HG02763 (cell line): Measurements from ENCODE around the gene CDC42EP4.
"Not testable (repeated sequence)": the region's sequence is repeated elsewhere in the genome, so short reads cannot be mapped to it uniquely, and the experiment has no call there.

Experiments used
- ATAC-seq: cut with Tn5 transposase; IDR thresholded peaks from one replicate; pipeline ENCODE4 v1.9.1; 2021; ENCODE audit warnings: mild to moderate bottlenecking, moderate library complexity; ENCODE audit not compliant: unreplicated experiment

The CDC42EP4 gene

DNA sequence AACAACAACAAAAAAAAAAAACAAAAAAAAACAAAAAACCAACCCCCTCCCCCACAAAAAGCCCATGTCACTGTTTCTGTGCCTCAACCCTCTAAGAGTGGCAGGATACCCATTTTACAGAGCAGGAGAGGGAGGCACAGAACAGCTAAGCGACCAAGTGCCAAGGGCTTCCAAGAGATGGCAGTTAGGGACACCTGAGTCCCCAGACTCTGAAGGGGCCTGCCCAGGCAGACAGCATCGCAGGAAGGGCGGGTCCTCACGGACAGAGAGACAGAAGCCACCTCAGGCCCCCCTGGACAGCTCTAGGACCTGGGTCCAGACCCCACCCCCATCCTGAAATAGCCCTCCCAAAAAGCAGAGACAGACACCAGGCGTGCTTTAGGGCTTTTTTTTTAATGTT lies 28.6 kb downstream of the CDC42EP4 start:
- no peak for ATAC-seq

DNA sequence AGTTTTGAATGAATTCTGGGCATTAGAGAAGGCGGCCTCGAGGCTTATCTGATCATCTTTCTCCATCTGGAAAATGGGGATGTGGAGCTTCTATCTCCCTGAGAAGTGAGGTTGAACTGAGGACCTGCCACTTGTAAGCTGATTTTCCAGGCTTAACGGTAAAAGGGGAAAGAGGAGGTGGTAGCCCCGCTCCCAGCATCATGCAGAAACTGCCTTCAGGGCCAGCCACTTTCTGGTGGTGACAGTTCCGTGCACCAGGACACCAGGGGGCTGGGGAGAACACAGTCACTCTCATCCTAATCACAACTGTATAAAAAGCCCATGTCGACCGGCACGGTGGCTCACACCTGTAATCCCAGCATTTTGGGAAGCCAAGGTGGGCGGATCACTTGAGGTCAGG lies 29.2 kb downstream of the CDC42EP4 start:
- ATAC-seq, result no peak

DNA sequence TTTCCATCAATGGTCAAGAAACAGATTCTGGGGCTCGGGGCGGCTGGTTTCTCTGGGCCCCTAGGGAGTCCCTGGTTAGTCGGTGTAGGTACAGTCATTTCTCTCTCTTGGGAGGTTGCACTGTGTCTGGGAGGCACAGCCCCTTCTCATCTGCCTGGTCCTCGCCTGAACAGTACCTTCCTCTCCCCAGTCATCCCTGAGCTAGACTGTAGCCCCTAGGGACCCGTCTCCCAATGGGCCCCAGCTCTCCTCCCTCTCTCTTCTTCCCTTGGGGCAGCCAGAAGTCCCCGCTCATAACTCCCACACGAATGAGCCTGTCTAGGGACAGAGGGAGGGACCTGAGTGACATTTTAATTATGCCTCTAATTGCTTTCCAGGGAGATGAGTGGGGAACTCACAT lies 29.9 kb downstream of the CDC42EP4 start:
- peak; percentile 84 for ATAC-seq

DNA sequence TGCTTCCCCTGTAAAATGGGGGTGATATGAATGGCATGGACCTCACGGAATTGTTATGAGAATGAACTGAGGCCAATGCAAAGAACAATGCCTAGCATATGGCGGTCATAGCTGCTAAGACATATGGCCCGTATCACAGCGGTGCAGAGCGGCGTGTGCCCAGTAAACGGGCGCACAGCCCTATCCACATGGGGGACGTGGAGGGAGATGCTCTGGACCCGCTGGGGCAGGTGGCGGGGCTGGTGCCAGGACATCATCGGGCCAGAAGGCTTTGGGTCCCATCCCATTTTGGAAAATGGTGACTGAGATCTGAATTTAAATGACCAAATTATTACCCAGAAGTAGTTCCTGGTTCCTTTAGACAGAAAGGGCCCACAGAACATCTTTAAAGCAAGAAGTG lies 31.6 kb downstream of the CDC42EP4 start:
- ATAC-seq, result no peak

DNA sequence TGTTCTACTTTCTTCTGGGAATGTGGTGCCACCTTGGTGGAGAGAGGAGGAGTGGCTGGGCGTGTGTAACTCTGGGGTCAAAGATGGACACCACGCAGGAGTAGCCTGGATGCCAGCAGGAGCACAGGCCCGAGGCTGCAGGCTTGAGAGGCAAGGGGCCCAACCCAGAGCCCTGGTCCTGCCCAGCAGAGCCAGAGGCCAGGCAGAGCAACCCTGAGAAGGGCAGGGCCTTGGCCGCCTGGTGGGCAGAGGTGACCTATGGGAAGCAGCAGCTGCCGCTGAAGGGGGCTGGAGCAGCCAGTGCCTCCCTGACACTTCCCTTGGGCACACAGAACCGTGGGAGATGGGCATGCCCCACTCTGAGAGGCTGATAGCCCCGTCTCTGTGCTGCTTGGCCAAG lies 32.1 kb downstream of the CDC42EP4 start:
- no peak for ATAC-seq

DNA sequence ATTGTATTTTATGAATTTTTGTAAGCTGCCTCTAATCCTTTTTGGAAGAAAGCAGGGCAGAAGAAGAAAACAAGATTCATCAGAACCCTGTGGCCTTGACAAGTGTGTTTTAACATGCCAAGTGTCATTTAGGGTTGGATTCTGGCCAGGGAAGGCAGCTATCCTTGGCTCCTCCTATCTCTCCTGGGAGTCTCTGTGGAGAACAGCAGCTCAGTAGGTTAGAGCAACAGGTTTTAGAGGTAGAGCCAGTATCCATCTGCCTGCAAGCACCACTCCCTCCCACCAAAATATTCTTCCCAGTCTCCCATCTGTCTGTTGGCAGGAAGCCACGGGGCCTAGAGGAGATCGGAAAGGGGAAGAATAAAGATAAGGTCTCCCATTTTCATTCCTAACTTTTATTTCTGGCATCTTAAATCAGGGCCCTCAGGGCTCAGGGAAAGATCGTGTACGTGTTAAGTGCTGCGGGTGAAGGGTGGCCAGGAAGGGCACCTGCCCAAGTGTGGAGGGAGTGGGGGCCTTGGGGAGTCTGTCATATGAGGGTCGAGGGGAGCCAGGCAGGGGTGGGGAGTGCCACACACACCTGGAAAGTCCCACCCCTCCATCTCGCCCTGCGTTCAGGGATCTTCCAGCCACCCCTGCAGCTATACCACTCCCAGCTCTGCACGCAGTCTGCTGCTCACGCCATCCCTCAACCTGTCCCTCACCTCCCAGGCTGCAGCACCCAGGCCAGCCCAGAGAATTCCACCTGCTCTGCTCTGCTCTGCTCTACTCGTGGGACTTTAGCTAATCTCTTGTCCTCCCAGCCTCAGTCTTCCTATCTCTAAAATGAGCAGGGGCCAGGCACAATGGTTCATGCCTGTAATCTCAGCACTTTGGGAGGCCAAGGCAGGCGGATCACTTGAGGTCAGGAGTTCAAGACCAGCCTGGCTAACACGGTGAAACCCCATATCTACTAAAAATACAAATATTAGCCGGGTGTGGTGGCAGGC lies 33.0 kb downstream of the CDC42EP4 start:
- no peak for ATAC-seq

DNA sequence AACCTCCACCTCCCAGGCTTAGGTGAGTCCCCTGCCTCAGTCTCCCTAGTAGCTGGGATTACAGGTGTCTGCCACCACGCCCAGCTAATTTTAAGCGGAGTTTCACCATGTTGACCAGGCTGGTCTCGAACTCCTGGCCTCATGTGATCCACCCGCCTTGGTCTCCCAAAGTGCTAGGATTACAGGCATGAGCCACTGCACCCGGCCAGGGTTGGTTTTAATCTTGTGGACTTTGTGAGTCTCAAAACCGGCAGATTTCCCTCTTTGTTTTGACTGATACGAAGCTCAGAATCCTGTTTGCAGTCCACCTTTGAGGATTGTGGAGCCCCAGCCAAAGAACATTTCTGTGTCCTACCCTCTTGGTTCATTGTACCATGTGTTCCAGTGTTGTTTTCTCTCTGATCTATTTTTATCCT lies 33.7 kb downstream of the CDC42EP4 start:
- no peak for ATAC-seq

DNA sequence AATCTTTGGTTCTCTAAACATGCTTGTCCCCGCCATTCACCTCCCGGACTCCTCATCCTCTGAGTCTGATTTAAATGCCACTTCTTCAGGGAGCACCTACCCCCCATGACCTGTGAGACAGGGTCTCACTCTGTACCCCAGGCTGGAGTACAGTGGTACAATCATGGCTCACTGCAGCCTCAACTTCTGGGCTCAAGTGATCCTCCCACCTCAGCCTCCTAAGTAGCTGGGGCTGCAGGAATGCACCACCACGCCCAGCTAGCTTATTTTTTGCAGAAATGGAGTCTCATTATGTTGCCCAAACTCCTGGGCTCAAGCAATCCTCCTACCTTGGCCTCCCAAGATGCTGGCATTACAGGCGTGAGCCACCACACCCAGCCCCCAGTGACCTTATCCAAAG lies 37.3 kb downstream of the CDC42EP4 start:
- ATAC-seq, result no peak

DNA sequence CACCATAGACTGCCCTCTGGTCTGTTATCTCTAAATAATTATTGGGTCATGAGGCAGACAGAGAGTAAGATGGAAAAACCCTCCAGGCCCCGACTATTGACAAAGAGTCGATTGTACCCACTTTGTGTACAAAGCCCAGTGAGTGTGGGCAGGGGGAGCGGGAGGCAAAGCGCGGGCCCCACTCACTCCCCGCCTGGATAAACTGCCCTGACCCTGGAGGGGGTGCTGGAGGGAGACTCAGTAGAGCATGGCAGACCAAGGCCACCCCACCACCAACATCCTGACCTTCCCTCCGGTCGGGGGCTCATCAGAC lies 38.9 kb downstream of the CDC42EP4 start:
- ATAC-seq, result no peak

DNA sequence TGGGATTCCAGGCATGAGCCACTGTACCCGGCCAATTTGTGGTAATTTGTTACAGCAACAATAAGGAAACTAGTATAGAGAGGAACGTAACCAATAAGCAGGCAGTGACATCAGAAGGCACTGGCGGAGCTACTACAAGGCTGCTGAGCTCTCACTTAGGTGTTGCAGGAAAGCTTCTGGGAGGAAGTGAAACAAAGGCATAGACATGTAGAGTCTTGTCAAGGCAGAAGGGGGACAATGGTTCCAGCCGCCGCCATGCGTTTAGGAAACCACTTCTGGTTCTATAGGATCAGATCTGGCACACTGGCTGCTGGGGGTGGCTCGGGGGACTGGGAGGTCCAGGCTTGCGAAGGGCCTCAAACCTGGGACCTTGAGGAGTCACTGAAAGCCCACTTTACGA lies 40.7 kb downstream of the CDC42EP4 start:
- ATAC-seq, result peak; percentile 91

DNA sequence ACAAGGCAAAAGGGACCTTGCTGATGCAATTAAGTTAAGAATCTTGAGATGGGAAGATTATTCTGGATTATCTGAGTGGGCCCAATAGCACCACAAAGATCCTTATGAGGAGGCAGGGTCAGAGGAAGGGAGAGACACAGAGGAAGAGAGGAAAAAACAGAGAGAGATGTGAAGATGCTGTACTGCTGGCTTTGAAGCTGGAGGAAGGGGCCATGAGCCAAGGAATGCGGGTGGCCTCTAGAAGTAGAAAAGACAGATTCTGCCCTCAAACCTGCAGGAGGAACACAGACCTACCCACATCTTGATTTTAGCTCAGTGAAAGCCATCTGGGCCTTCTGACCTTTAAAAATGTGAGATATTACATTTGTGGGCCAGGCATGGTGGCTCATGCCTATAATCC lies 42.0 kb downstream of the CDC42EP4 start:
- no peak for ATAC-seq

DNA sequence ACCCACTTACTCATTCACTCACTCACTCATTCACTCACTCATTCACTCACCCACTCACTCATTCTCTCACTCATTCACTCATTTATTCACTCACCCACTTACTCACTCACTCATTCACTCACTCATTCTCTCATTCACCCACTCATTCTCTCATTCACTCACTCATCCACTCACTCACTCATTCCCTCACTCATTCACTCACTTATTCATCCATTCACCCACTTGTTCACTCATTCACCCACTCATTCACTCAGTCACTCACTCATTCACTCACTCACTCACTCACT lies 42.5 kb downstream of the CDC42EP4 start:
- ATAC-seq, result no peak

DNA sequence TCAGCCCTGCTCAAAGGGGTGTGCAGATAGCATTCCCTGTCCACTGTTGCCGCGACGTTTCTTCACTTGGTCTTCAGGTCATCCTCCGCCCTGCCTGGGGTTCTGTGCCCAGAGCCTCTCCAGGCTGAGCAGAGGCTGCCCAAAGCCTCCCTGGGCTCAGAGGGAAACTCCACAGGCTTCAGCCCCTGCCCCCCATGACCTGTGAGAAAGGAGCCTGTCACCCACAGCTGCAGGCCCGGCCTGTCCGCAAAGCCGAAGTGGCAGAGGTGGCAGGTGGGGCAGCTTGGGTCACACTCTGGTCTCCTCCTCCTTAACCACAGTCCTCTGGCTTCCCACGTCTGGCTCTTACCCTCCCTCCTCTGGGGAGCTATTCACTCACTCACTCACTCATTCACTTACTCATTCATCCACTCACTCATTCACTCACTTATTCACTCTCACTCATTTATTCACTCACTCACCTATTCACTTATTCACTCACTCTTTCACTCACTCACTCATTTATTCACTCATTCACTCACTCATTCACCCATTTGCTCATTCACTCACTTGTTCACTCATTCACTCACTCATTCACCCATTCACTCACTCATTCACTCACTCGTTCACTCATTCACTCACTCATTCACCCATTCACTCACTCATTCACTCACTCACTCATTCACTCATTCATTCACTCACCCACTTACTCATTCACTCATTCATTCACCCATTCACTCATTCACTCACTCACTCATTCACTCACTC lies 43.0 kb downstream of the CDC42EP4 start:
- ATAC-seq, result no peak

DNA sequence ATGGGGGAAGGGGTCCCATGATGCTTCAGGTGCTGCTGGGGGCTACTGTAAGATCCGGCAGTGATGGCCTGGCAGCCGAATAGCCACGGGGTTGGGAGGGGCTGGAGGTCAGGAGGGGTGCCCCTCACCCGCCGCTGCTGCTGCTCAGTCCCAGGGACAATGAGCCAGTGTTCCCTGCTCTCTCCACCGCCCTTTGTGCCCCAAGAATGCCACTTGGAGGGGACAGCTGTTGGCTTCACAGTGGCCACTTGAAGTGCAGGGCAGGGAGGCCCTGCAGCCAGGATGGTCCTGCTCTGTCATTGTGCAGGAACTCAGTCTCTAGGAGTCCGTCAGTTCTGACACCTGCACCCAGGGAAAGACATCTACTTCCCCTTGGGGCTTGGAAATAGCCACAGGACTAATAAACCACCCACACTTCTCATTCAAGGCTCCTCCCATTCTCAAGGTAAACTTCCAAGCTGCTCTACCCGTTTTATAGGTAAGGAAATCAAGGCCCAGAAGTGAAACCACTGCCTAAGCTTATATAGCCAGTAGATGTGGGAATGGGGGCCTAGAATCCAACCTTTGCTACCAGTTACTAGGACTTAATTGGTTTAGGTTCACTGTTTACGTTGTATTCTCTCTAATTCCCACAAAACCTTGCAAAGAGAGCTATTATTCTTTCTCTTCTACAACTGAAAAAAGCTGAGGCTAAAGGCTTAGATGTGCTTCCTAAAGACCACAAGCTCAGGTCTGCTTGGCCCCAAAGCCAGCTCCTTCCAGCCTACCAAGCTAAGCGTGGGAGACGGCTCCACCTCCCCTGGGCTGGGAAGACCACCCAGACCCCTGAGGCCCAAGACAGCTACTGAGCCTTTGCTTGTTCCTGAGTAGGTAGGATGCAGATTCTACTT lies 43.9 kb downstream of the CDC42EP4 start:
- no peak for ATAC-seq

DNA sequence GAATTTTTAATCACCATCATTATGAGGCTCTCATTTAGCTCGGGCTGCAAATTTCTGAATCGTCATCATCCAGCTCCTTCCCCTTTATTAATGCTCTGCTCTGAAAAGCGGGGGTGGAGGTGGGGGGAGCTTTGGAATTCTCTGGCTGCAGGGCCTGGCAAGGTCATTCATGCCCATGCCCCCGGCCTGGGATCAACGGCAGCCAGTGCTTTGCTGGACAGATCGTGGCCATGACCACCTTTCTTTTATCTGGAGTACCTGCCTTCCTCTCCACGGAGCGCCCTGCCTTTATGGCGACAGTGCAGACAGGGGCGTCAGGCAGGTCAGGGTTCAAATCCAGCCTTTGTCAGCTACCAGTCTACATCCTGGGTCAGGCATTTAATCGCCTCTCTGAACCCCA lies 45.0 kb downstream of the CDC42EP4 start:
- ATAC-seq, result no peak

DNA sequence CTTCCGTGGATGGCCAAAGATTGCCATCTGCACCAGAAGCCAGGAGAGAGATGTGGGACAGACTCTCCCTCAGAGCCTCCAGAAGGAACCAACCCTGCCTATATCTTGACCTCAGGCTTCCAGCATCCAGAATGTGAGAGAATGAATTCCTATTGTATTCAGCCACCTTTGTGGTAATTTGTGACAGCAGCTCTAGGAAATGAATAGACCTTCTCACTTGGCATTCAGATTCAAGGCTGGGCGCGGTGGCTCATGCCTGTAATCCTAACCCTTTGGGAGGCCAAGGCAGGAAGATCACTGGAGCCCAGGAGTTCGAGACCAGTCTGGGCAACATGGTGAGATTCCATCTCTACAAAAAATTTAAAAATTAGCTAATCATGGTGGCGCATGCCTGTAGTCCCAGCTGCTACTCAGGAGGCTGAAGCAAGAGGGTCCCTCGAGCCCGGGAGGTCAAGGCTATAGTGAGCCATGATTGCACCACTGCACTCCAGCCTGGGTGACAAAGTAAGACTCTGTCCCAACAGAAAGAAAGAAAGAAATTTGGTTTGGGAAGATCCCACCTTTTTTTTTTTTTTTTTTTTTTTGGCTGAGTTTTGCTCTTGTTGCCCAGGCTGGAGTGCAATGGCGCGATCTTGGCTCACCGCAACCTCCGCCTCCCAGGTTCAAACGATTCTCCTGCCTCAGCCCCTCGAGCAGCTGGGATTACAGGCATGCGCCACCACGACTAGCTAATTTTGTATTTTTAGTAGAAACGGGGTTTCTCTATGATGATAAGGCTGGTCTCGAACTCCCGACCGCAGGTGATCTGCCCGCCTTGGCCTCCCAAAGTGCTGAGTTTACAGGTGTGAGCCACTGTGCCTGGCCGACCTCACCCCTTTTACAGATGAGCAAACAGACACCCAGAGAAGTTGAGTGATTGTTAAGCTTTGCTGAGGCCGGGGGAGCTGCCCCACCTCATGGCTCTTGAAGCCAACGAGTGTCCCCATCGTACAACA lies 45.9 kb downstream of the CDC42EP4 start:
- no peak for ATAC-seq

DNA sequence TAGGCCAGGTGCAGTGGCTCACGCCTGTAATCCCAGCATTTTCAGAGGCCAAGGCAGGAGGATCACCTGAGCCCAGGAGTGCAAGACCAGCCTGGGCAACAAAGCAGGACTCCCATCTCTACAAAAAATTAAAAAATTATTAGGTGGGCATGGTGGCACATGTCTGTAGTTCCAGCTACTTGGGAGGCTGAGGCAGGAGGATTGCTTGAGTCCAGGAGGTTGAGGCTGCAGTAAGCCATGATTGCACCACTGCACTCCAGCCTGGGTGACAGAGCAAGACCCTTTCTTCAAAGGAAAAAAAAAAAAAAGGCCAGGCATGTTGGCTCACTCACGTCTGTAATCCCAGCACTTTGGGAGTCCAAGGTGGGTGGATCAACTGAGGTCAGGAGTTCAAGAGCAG lies 47.4 kb downstream of the CDC42EP4 start:
- ATAC-seq, result not testable (repeated sequence)

DNA sequence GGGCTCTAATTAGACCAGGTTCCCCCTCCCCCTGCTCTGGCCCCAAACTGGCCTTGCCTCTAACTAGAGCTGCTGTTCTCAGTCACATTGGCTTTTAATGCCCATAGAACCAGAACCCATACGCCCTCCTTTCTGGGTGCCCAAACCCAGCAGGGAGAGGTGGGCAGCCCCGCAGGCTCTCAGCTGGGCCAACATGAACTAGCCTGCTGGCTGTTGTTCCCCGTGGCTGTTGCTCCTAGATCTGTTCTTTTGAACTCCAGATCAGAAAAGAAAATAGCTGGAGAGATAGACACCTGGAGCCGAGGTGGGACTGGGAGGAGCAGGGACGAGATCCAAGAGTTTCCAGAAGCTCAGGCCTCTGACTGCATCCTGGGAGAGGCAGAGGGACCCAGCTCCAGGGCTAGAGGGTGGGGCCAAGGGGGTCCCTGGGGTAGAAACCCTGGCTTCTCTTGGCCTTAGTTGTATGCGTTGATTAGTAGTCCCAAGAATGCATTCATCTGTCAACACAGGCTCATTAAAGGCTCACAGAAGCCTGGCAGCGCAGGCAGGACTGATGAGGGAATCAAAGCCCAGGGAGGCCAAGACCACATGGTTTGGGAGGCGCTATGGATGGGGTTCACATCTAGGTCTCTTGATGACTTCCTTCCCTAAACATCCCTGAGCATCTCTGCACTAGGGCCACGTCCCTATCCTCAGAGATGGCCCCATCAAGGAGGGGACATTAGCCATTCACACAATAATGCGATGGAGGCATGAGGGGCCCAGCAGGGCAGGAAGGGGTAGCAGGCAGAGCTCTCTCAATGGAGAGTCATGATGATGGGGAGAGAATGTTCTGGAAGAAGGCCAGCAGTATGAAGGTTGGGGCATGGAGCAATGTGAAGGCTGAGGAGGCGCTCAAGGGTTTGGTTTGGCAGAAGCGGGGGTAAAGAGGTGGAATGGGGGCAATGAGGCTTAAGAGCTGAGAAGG lies 48.8 kb downstream of the CDC42EP4 start:
- ATAC-seq, result no peak
